ENCODE data around the gene SMIM32. TPM values are rescaled to one million over a fixed set of nuclear protein-coding genes. Genes with fewer than 3 reads are reported as not detected.

SMIM32 gene
- total and polyA plus RNA-seq, 2 experiments from 2014 or later: not detected

DNA sequence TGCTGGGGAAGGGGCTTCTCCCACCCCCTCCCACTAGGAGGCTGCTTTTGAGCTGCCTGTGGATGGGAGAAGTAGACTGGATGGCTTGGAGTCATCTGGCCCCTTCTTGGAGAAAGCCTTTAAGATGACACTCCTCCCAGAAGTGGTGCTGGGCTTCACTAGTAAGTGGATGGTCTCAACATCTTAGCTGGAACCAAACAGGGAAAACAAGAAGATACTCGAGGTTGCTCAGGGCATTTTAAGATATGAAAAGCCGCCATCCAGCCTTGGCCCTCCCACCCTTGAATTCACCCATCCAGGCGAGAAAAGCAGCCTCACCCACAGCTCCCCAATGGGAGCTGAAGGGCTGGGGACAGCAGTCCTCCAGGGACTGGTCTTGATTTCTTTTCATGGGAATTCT is 7.8 kb upstream of the SMIM32 start:
- Histone ChIP-seq H3K9me2 (ENCODE audit: insufficient read depth) (no peaks in the 10 kb centered on the region), H3K4me1 (ENCODE audit: insufficient read depth) (no peaks in the 10 kb centered on the region), H4K20me1 (ENCODE audit: insufficient read depth) (no peaks in the 10 kb centered on the region), H3K27me3 (replicated peaks; ENCODE audit: insufficient read depth) (no peaks in the 10 kb centered on the region), H3K9me3 (ENCODE audit: low read depth) (no peaks in the 10 kb centered on the region), H2AFZ (no peak overlapping the region), H3F3A (ENCODE audit: insufficient read depth) (no peaks in the 10 kb centered on the region), H3K4me3 (no peak overlapping the region), H3K9ac (no peak overlapping the region), H3K79me2 (ENCODE audit: insufficient read depth) (no peaks in the 10 kb centered on the region), H3K27ac (no peak overlapping the region), H3K36me3 (ENCODE audit: low read depth) (no peaks in the 10 kb centered on the region), H3K4me2 (ENCODE audit: unreplicated experiment) (no peak overlapping the region)
- DNase-seq: no peak
- in situ Hi-C loops (cut with MboI): loop anchor here (25.0 kb wide), 1 partner anchor 638 kb away; no protein-coding TSS in a partner anchor
- 62 to 74% methylated on average over 3 of the region's 3 CpGs for WGBS, 2 experiments (ENCODE audit: low coverage in 1 of 2, low lambda C conversion rate in 2 of 2, missing lambda C conversion rate in 2 of 2)
- TF ChIP-seq EZH2phosphoT487 (IDR thresholded peaks at IDR 0.05; ENCODE audit: insufficient read depth, low read depth): no peak
- TF ChIP-seq EZH2 (IDR thresholded peaks at IDR 0.05; ENCODE audit: insufficient read depth, poor library complexity, severe bottlenecking): no peak

DNA sequence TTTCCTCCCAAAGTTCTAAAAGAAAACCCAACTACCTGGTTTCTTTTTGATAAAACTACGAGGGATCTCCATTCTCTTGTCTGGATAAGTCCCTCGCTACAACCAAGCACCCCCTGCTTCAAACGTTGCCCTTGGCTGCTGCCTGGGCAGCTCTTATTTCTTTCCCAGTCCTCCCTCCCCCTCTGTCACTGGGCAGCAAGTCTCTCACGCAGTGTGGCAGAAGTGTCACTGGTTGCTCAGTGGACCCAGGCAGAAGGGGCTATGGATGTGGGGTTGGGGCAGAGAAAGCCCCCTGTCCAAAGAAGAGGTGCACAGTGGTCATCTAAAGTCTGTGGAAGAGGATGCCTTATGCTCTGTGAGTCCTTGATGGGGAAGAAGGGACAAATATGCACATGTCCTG is 7.2 kb upstream of the SMIM32 start:
- no peak overlapping the region for H3K27ac ChIP-seq
- no peaks in the 10 kb centered on the region for H3K27me3 ChIP-seq (replicated peaks; ENCODE audit: insufficient read depth)
- H3F3A ChIP-seq (ENCODE audit: insufficient read depth): no peaks in the 10 kb centered on the region
- H3K9me3 ChIP-seq (ENCODE audit: low read depth): no peaks in the 10 kb centered on the region
- H3K4me1 ChIP-seq (ENCODE audit: insufficient read depth): no peaks in the 10 kb centered on the region
- DNase-seq: no peak
- H3K4me2 ChIP-seq (ENCODE audit: unreplicated experiment): no peak overlapping the region
- no peaks in the 10 kb centered on the region for H4K20me1 ChIP-seq (ENCODE audit: insufficient read depth)
- no peak overlapping the region for H3K4me3 ChIP-seq
- H3K9me2 ChIP-seq (ENCODE audit: insufficient read depth): no peaks in the 10 kb centered on the region
- H2AFZ ChIP-seq: no peak overlapping the region
- in situ Hi-C loops (cut with MboI): loop anchor here (25.0 kb wide), 1 partner anchor 638 kb away; no protein-coding TSS in a partner anchor
- no peaks in the 10 kb centered on the region for H3K79me2 ChIP-seq (ENCODE audit: insufficient read depth)
- WGBS, 2 experiments (ENCODE audit: low coverage in 1 of 2, low lambda C conversion rate in 2 of 2, missing lambda C conversion rate in 2 of 2): 77 to 78% methylated on average over 4 of the region's 4 CpGs
- H3K9ac ChIP-seq: no peak overlapping the region
- no peak for TF ChIP-seq EZH2phosphoT487 (IDR thresholded peaks at IDR 0.05; ENCODE audit: insufficient read depth, low read depth)
- no peak for TF ChIP-seq EZH2 (IDR thresholded peaks at IDR 0.05; ENCODE audit: insufficient read depth, poor library complexity, severe bottlenecking)
- H3K36me3 ChIP-seq (ENCODE audit: low read depth): no peaks in the 10 kb centered on the region

DNA sequence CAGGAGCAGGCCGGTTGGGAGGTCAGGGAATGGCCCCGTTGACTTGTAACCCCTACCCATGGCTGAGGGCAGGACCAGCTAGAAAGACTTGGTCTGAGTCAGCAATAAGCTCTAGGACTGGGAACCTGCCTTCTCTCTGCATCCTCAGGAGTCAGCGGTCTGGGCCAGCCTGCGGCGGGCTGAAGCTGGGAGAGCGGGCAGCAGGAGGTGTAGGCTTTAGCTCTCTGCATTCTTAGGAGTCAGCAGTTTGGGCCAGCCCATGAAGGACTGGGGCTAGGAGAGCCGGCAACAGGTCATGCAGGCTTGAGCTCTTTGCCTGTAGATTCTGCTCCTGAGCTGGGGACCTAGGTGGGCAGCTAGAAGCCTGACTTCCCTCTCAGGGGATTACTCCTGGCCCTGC is 6.4 kb upstream of the SMIM32 start:
- Histone ChIP-seq H3K4me3 (no peak overlapping the region), H3F3A (ENCODE audit: insufficient read depth) (no peaks in the 10 kb centered on the region), H4K20me1 (ENCODE audit: insufficient read depth) (no peaks in the 10 kb centered on the region), H3K4me1 (ENCODE audit: insufficient read depth) (no peaks in the 10 kb centered on the region), H3K27ac (no peak overlapping the region), H3K27me3 (replicated peaks; ENCODE audit: insufficient read depth) (no peaks in the 10 kb centered on the region), H3K9me2 (ENCODE audit: insufficient read depth) (no peaks in the 10 kb centered on the region), H3K4me2 (ENCODE audit: unreplicated experiment) (no peak overlapping the region), H2AFZ (no peak overlapping the region), H3K79me2 (ENCODE audit: insufficient read depth) (no peaks in the 10 kb centered on the region), H3K9ac (no peak overlapping the region), H3K9me3 (ENCODE audit: low read depth) (no peaks in the 10 kb centered on the region), H3K36me3 (ENCODE audit: low read depth) (no peaks in the 10 kb centered on the region)
- 91 to 99% methylated on average over 7 of the region's 7 CpGs for WGBS, 2 experiments (ENCODE audit: low coverage in 1 of 2, low lambda C conversion rate in 2 of 2, missing lambda C conversion rate in 2 of 2)
- no peak for DNase-seq
- TF ChIP-seq EZH2 (IDR thresholded peaks at IDR 0.05; ENCODE audit: insufficient read depth, poor library complexity, severe bottlenecking) (no peak), EZH2phosphoT487 (IDR thresholded peaks at IDR 0.05; ENCODE audit: insufficient read depth, low read depth) (no peak)
- in situ Hi-C loops (cut with MboI): no loop called here

DNA sequence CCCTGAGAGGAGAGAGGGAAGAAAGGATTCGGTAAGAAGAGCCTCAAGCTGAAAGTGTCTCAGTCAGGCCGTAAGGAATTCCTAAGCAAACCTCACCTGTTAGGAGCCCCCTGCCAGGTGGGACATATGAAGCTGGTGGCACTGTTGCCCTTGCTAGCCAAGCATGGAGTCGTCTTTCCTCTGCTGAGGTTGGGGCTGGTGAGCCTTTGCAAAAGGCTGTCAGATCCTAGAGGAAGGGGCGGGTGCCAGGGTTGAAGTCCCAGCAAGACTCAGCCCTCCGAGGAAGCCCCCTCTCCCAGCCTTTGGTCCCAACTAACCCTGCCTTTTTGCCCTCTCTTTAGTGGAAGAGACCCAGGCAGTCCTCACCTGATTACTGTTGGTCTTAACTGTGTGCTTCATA is 5.5 kb upstream of the SMIM32 start:
- no peak overlapping the region for H3K9ac ChIP-seq
- H3K36me3 ChIP-seq (ENCODE audit: low read depth): no peaks in the 10 kb centered on the region
- no peaks in the 10 kb centered on the region for H3K9me3 ChIP-seq (ENCODE audit: low read depth)
- H4K20me1 ChIP-seq (ENCODE audit: insufficient read depth): no peaks in the 10 kb centered on the region
- H3K4me3 ChIP-seq: no peak overlapping the region
- no peaks in the 10 kb centered on the region for H3K27me3 ChIP-seq (replicated peaks; ENCODE audit: insufficient read depth)
- 90 to 93% methylated on average over 4 to 5 of the region's 5 CpGs for WGBS, 2 experiments (ENCODE audit: low coverage in 1 of 2, low lambda C conversion rate in 2 of 2, missing lambda C conversion rate in 2 of 2)
- no peak for TF ChIP-seq EZH2phosphoT487 (IDR thresholded peaks at IDR 0.05; ENCODE audit: insufficient read depth, low read depth)
- no peak for TF ChIP-seq EZH2 (IDR thresholded peaks at IDR 0.05; ENCODE audit: insufficient read depth, poor library complexity, severe bottlenecking)
- no peak for DNase-seq
- H3K79me2 ChIP-seq (ENCODE audit: insufficient read depth): no peaks in the 10 kb centered on the region
- H3K4me1 ChIP-seq (ENCODE audit: insufficient read depth): no peaks in the 10 kb centered on the region
- no peak overlapping the region for H3K4me2 ChIP-seq (ENCODE audit: unreplicated experiment)
- H3F3A ChIP-seq (ENCODE audit: insufficient read depth): no peaks in the 10 kb centered on the region
- no peak overlapping the region for H3K27ac ChIP-seq
- H3K9me2 ChIP-seq (ENCODE audit: insufficient read depth): no peaks in the 10 kb centered on the region
- in situ Hi-C loops (cut with MboI): no loop called here
- H2AFZ ChIP-seq: no peak overlapping the region
